Panc1 (cell line): ENCODE data around the gene PAGR1. TPM values are rescaled to one million over a fixed set of nuclear protein-coding genes. Genes with fewer than 3 reads are reported as not detected.

ENCODE experiments used
- ATAC-seq: fragments of 200-7000 bp; cut with Tn5 transposase; 2 replicates; pipeline ENCODE4 v1.9.1; 2020; ENCODE audit warnings: mild to moderate bottlenecking, moderate library complexity
- BruUV-seq: library from RNA; stranded (reverse); fragments of 400-500 nt; replicated peaks from 2 replicates; lab custom pipeline; 2021; lab: Mats Ljungman, UMichigan
- CTCF ChIA-PET: fragments of 300-600 bp; sonication (Branson Sonifier 250); formaldehyde crosslinking; loops from one replicate; lab custom pipeline; 2022; ENCODE audit warnings: antibody characterized with exemption; lab: Charles Lee
- POLR2A ChIA-PET: fragments of 300-600 bp; sonication (Branson Sonifier 250); formaldehyde crosslinking; loops from one replicate; lab custom pipeline; 2022; ENCODE audit warnings: antibody characterized with exemption; lab: Charles Lee
- DNase-seq: peaks from one replicate; pipeline ENCODE4 v3.0.0-alpha.2; 2010; ENCODE audit warnings: low read depth, low spot score
- H3K27ac ChIP-seq: 2 replicates; pipeline ENCODE4 v1.5.1; 2011; ENCODE audit warnings: mild to moderate bottlenecking, low read length, inconsistent platforms
- H3K27me3 ChIP-seq: fragments of 200-500 bp; sonication (Bioruptor generic); 2 replicates; pipeline ENCODE4 v1.6.0; 2014; ENCODE audit warnings: low read length, inconsistent platforms; ENCODE audit not compliant: control insufficient read depth, insufficient read depth
- H3K36me3 ChIP-seq: fragments of 200-500 bp; sonication (Bioruptor generic); 2 replicates; pipeline ENCODE4 v1.5.1; 2014; ENCODE audit warnings: inconsistent platforms, mild to moderate bottlenecking, low read length, moderate library complexity; ENCODE audit not compliant: control insufficient read depth, insufficient read depth
- H3K4me1 ChIP-seq: 2 replicates; pipeline ENCODE4 v1.5.1; 2011; ENCODE audit warnings: inconsistent platforms, mild to moderate bottlenecking, low read length, moderate library complexity; ENCODE audit not compliant: control insufficient read depth, insufficient read depth
- H3K4me3 ChIP-seq, 2 experiments: 2 replicates each; pipeline ENCODE4 v1.5.1; 2011 to 2012; ENCODE audit warnings: low read depth in 2 of 2, low read length in 2 of 2, mild to moderate bottlenecking in 2 of 2, inconsistent platforms in 1 of 2, moderate library complexity in 1 of 2
- H3K9me3 ChIP-seq: fragments of 200-500 bp; sonication (Bioruptor generic); 2 replicates; pipeline ENCODE4 v1.5.1; 2014; ENCODE audit warnings: low read depth, mild to moderate bottlenecking, inconsistent platforms, low read length, moderate library complexity; ENCODE audit not compliant: control insufficient read depth, insufficient read depth
- CTCF ChIP-seq: fragments of 450-650 bp; IDR thresholded peaks from 2 replicates; pipeline ENCODE4 v1.5.1; 2017; ENCODE audit warnings: mild to moderate bottlenecking
- POLR2AphosphoS5 ChIP-seq: IDR thresholded peaks from 2 replicates; pipeline ENCODE4 v1.6.1; 2012; ENCODE audit warnings: mild to moderate bottlenecking, low read depth, low read length, moderate library complexity
- REST ChIP-seq, 2 experiments: IDR thresholded peaks; 2 replicates each; pipeline ENCODE4 v1.6.1; 2011 to 2012; ENCODE audit warnings: low read depth in 2 of 2, control low read depth in 1 of 2, low read length in 1 of 2, mild to moderate bottlenecking in 1 of 2, moderate library complexity in 1 of 2; ENCODE audit not compliant: insufficient read depth in 1 of 2
- SIN3A ChIP-seq: IDR thresholded peaks from 2 replicates; pipeline ENCODE4 v1.6.1; 2012; ENCODE audit warnings: low read depth, mild to moderate bottlenecking, low read length, moderate library complexity, borderline replicate concordance; ENCODE audit not compliant: insufficient read depth
- TCF7L2 ChIP-seq: IDR thresholded peaks from 2 replicates; pipeline ENCODE4 v1.6.1; 2011; ENCODE audit warnings: mild to moderate bottlenecking, low read depth, low read length, inconsistent platforms
- in situ Hi-C: cut with HindIII; loops from 2 replicates; pipeline ENCODE4 v1.10.0; 2016; ENCODE audit warnings: low sequenced_read_pairs, low pct_unique_long_range_greater_than_20kb
- intact Hi-C: fragments of 100-400 bp; cut with micrococcal nuclease; formaldehyde crosslinking; loops from one replicate; pipeline ENCODE4 v1.10.0; 2022; ENCODE audit not compliant: unreplicated experiment
- total RNA-seq: library from RNA; stranded (reverse); gene quantifications from one replicate; pipeline ENCODE4 v1.2.1, GENCODE V29; 2021; ENCODE audit not compliant: unreplicated experiment

The PAGR1 gene
- total RNA-seq, 1 experiment from 2014 or later, result 42.5 TPM

- POLR2A ChIA-PET, result no interaction called here
- no peak overlapping the region for H3K27ac ChIP-seq
- no peaks in the 10 kb centered on the region for H3K9me3 ChIP-seq
- no peaks in the 10 kb centered on the region for H3K36me3 ChIP-seq
- in situ Hi-C loops, result no loop called here
- CTCF ChIA-PET, result no interaction called here
- intact Hi-C loops, result no loop called here
- no TSS peak for BruUV-seq
- TF ChIP-seq TCF7L2 (no peak), POLR2AphosphoS5 (no peak), CTCF (no peak), SIN3A (no peak), REST (IDR thresholded peaks at IDR 0.05; ENCODE audit: insufficient read depth in 1 of 2, low read depth in 2 of 2, low read length in 1 of 2) (no peak)
- no peak overlapping the region for H3K4me3 ChIP-seq
- DNase-seq (no peak), ATAC-seq (peak; percentile 38)
- no peaks in the 10 kb centered on the region for H3K27me3 ChIP-seq
- no peaks in the 10 kb centered on the region for H3K4me1 ChIP-seq
These were observed 38.7 kb downstream of the PAGR1 start for GRCh38 chr16:29854520-29855100.

- Histone ChIP-seq H3K27ac (no peak overlapping the region), H3K4me3 (no peak overlapping the region), H3K36me3 (no peaks in the 10 kb centered on the region), H3K4me1 (no peaks in the 10 kb centered on the region), H3K27me3 (no peaks in the 10 kb centered on the region), H3K9me3 (no peaks in the 10 kb centered on the region)
- TF ChIP-seq POLR2AphosphoS5, result no peak
- ATAC-seq, result no peak
- POLR2A ChIA-PET, result interaction anchor here (0.6 kb wide), 1 partner anchor 54 kb away, joined by 11 read pairs; no protein-coding TSS in a partner anchor
- CTCF ChIA-PET, result no interaction called here
- BruUV-seq, result no TSS peak
- DNase-seq, result no peak
- in situ Hi-C loops (no loop called here), intact Hi-C loops (no loop called here)
These were observed 41.3 kb downstream of the PAGR1 start for GRCh38 chr16:29857133-29857760.
